ENCODE measurements around the gene LUZP2.

DNA sequence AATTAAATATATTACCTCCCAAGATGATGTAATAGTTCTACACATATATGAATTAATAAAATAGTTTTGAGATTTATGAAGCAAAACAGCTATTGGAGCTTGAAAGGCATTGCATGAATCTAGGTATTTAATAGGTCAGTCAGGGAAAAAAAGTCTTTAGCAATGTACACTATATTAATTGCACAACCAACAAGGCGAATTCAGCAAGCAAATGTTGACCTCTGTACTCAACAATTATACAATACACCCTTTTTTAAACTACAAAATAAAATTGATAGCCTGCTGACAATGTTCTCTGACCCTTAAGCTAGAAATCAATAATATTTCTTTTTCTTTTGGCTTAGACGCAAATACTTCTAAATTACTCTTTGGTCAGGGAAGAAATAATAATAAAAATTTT, 345.5 kb downstream of the LUZP2 start:
- TF ChIP-seq, protein P1, sequence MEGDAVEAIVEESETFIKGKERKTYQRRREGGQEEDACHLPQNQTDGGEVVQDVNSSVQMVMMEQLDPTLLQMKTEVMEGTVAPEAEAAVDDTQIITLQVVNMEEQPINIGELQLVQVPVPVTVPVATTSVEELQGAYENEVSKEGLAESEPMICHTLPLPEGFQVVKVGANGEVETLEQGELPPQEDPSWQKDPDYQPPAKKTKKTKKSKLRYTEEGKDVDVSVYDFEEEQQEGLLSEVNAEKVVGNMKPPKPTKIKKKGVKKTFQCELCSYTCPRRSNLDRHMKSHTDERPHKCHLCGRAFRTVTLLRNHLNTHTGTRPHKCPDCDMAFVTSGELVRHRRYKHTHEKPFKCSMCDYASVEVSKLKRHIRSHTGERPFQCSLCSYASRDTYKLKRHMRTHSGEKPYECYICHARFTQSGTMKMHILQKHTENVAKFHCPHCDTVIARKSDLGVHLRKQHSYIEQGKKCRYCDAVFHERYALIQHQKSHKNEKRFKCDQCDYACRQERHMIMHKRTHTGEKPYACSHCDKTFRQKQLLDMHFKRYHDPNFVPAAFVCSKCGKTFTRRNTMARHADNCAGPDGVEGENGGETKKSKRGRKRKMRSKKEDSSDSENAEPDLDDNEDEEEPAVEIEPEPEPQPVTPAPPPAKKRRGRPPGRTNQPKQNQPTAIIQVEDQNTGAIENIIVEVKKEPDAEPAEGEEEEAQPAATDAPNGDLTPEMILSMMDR (conservative IDR thresholded peaks at IDR 0.05; ENCODE audit: low read depth, low read length) = no peak
- TF ChIP-seq EZH2 (IDR thresholded peaks at IDR 0.05; ENCODE audit: low read length, unreplicated experiment) = no peak

Data from PC-3 (cell line).